GM18870 (cell line): Measurements from ENCODE around the gene USP8.

Experiments
- ATAC-seq: cut with Tn5 transposase; IDR thresholded peaks from one replicate; pipeline ENCODE4 v1.9.1; 2021; ENCODE audit warnings: moderate library complexity; ENCODE audit not compliant: unreplicated experiment

Gene USP8

GRCh38 chr15:50531766-50532165, 107.6 kb downstream of the USP8 start:
- ATAC-seq, result no peak

GRCh38 chr15:50542887-50543210, 118.6 kb downstream of the USP8 start:
- ATAC-seq, result no peak

GRCh38 chr15:50543556-50543955, 119.4 kb downstream of the USP8 start:
- ATAC-seq, result no peak

- ATAC-seq, result no peak
Measured at GRCh38 chr15:50544368-50544767, 120.2 kb downstream of the USP8 start.

GRCh38 chr15:50546566-50546965, 122.4 kb downstream of the USP8 start, which contains the start of gene USP50:
Gene USP50, minus strand, starts transcription at chr15:50546666. Its CDS starts 141 bp downstream, at chr15:50546525.
- no peak for ATAC-seq

GRCh38 chr15:50549326-50549725, 125.1 kb downstream of the USP8 start:
- no peak for ATAC-seq

- ATAC-seq, result no peak
Measured at GRCh38 chr15:50552238-50552637, 128.0 kb downstream of the USP8 start.

GRCh38 chr15:50556642-50557371, 132.6 kb downstream of the USP8 start:
- ATAC-seq, result no peak

- ATAC-seq, result no peak
Measured at GRCh38 chr15:50558012-50558411, 133.8 kb downstream of the USP8 start.

GRCh38 chr15:50562735-50563640, 138.8 kb downstream of the USP8 start:
- ATAC-seq, result no peak

- ATAC-seq, result no peak
Measured at GRCh38 chr15:50563756-50564155, 139.6 kb downstream of the USP8 start.
